ENCODE data around the gene STPG3.

DNA sequence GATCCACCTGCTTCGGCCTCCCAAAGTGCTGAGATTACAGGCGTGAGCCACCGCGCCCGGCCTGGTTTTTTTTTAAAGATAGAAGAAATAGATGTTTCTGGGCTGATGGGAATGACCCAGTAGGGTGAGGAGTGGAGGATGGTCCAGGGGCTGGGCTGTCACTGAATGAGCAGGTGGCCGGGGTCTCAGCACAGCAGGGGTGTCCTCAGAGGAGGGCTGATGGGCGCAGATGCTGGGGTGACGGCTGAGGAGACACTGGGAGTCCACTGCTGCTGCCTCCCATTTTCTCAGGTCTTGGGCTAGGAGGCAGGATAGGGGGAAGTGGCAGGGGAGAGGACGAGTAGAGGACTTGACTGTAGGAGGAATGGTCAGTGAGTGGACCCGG, 24.1 kb downstream of the STPG3 start:
- TF ChIP-seq, protein P1, sequence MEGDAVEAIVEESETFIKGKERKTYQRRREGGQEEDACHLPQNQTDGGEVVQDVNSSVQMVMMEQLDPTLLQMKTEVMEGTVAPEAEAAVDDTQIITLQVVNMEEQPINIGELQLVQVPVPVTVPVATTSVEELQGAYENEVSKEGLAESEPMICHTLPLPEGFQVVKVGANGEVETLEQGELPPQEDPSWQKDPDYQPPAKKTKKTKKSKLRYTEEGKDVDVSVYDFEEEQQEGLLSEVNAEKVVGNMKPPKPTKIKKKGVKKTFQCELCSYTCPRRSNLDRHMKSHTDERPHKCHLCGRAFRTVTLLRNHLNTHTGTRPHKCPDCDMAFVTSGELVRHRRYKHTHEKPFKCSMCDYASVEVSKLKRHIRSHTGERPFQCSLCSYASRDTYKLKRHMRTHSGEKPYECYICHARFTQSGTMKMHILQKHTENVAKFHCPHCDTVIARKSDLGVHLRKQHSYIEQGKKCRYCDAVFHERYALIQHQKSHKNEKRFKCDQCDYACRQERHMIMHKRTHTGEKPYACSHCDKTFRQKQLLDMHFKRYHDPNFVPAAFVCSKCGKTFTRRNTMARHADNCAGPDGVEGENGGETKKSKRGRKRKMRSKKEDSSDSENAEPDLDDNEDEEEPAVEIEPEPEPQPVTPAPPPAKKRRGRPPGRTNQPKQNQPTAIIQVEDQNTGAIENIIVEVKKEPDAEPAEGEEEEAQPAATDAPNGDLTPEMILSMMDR (IDR thresholded peaks at IDR 0.05; ENCODE audit: low read depth, low read length, missing input control) = no peak
- no peak for TF ChIP-seq TAF1 (conservative IDR thresholded peaks at IDR 0.05)
- TF ChIP-seq, protein P2, sequence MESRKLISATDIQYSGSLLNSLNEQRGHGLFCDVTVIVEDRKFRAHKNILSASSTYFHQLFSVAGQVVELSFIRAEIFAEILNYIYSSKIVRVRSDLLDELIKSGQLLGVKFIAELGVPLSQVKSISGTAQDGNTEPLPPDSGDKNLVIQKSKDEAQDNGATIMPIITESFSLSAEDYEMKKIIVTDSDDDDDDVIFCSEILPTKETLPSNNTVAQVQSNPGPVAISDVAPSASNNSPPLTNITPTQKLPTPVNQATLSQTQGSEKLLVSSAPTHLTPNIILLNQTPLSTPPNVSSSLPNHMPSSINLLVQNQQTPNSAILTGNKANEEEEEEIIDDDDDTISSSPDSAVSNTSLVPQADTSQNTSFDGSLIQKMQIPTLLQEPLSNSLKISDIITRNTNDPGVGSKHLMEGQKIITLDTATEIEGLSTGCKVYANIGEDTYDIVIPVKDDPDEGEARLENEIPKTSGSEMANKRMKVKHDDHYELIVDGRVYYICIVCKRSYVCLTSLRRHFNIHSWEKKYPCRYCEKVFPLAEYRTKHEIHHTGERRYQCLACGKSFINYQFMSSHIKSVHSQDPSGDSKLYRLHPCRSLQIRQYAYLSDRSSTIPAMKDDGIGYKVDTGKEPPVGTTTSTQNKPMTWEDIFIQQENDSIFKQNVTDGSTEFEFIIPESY (IDR thresholded peaks at IDR 0.05) = no peak

Data from liver (tissue), 3 donors.